Measurements from ENCODE around the gene CDA. TPM values are rescaled to one million over a fixed set of nuclear protein-coding genes. Genes with fewer than 3 reads are reported as not detected.

CDA gene
- total RNA-seq, 1 donor from 2014 or later, result not detected

Other genes starting within 250 kb of the CDA start
- 74.3 TPM for gene CAMK2N1, start 102.9 kb upstream of the CDA start, total RNA-seq
- gene MUL1, start 80.9 kb upstream of the CDA start, total RNA-seq, result 17.9 TPM
- 0.74 TPM for gene FAM43B, start 36.5 kb upstream of the CDA start, total RNA-seq
- gene PINK1, start 44.4 kb downstream of the CDA start, total RNA-seq, result 74.3 TPM
- gene DDOST, start 72.3 kb downstream of the CDA start, total RNA-seq, result 81.4 TPM
- 5.2 TPM for gene KIF17, start 128.9 kb downstream of the CDA start, total RNA-seq
- 0.49 TPM for gene SH2D5, start 143.6 kb downstream of the CDA start, total RNA-seq
- 375 TPM for gene HP1BP3, start 198.2 kb downstream of the CDA start, total RNA-seq